Testis (tissue), 3 donors: Measurements from ENCODE around the gene NUP214. TPM values are rescaled to one million over a fixed set of nuclear protein-coding genes. Genes with fewer than 3 reads are reported as not detected.

Experiments used
- DNase-seq: peaks from one replicate; pipeline ENCODE4 v3.0.0-alpha.2; 2019
- H3K27ac ChIP-seq, 2 donors: fragments of 200-600 bp; sonication (generic); one replicate each; pipeline ENCODE4 v1.5.1; 2019
- H3K27me3 ChIP-seq: fragments of 200-600 bp; sonication (generic); one replicate; pipeline ENCODE4 v1.5.1; 2019
- H3K36me3 ChIP-seq: fragments of 200-600 bp; sonication (generic); one replicate; pipeline ENCODE4 v1.5.1; 2017; ENCODE audit warnings: low read depth; ENCODE audit errors: missing control alignments
- H3K4me1 ChIP-seq: fragments of 200-600 bp; sonication (generic); one replicate; pipeline ENCODE4 v1.5.1; 2019
- H3K4me3 ChIP-seq, 2 donors: fragments of 200-600 bp; sonication (generic); one replicate each; pipeline ENCODE4 v1.5.1; 2017 to 2019
- H3K9me3 ChIP-seq: fragments of 200-600 bp; sonication (generic); one replicate; pipeline ENCODE4 v1.5.1; 2017
- POLR2A ChIP-seq: fragments of 450-650 bp; IDR thresholded peaks from one replicate; pipeline ENCODE4 v1.6.1; 2017; ENCODE audit warnings: antibody characterized with exemption, mild to moderate bottlenecking, moderate library complexity
- WGBS, 2 donors: methylation state at CpG; one replicate each; pipeline ENCODE4 v1.1.5; 2018; 5-methylcytosine and 5-hydroxymethylcytosine counted together
- intact Hi-C: fragments of 100-400 bp; cut with DNase I; formaldehyde crosslinking; loops from one replicate; pipeline ENCODE4 v1.15.1; 2023; ENCODE audit warnings: low total_unique reads
- polyA plus RNA-seq: library from polyadenylated mRNA; stranded (reverse); fragments of 350-450 nt; fragmentation: Illumina TruSeq; extraction: RNeasy Lipid Tissue Mini Kit (QIAGEN cat#74804); gene quantifications from one replicate; pipeline ENCODE4 v1.2.3, GENCODE V29; 2014; ENCODE audit warnings: low read depth, low replicate concordance; ENCODE audit not compliant: insufficient read depth
- total RNA-seq, 2 donors: library from RNA; depleted of rRNA; stranded (reverse); fragments of >200 nt; gene quantifications; one replicate each; pipeline ENCODE4 v1.2.3, GENCODE V29; 2016
- TF ChIP-seq, protein P1 (sequence below), 3 experiments: fragments of 450-650 bp in 2 of 3; fragments of 200-600 bp in 1 of 3; sonication (generic) in 1 of 3; IDR thresholded peaks; one replicate each; pipeline ENCODE4 v1.5.1; 2016 to 2019; ENCODE audit warnings: antibody characterized with exemption in 3 of 3, mild to moderate bottlenecking in 2 of 3, moderate library complexity in 1 of 3

NUP214 gene
- total and polyA plus RNA-seq, 3 donors from 2014 or later, result 190 to 250 (median 237) TPM

DNA sequence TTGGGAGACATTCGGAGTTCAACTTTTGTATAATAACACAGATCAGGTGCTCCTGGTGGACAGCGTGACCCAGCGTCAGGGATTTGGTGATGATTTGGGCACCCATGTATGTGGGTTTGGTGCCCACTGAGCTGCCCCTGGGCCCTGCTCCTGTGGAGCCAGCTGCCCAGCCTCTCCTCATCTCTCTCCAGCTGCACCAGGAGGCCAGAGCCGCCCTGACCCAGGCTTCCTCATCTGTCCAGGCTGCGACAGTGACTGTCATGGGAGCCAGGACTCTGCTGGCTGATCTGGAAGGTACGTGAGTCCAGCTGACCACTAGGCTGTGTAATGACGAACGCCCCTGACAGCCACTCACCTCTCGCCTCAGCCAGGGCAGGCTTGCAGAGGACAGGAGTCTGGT, 43.5 kb upstream of the NUP214 start:
- WGBS, 2 donors, result 89 to 95% methylated on average over 6 to 9 of the region's 9 CpGs
- no peaks in the 10 kb centered on the region for H3K27me3 ChIP-seq
- no peaks in the 10 kb centered on the region for H3K4me1 ChIP-seq
- no peaks in the 10 kb centered on the region for H3K9me3 ChIP-seq
- H3K27ac ChIP-seq, result no peak overlapping the region
- no peak for TF ChIP-seq POLR2A
- TF ChIP-seq, protein P1, sequence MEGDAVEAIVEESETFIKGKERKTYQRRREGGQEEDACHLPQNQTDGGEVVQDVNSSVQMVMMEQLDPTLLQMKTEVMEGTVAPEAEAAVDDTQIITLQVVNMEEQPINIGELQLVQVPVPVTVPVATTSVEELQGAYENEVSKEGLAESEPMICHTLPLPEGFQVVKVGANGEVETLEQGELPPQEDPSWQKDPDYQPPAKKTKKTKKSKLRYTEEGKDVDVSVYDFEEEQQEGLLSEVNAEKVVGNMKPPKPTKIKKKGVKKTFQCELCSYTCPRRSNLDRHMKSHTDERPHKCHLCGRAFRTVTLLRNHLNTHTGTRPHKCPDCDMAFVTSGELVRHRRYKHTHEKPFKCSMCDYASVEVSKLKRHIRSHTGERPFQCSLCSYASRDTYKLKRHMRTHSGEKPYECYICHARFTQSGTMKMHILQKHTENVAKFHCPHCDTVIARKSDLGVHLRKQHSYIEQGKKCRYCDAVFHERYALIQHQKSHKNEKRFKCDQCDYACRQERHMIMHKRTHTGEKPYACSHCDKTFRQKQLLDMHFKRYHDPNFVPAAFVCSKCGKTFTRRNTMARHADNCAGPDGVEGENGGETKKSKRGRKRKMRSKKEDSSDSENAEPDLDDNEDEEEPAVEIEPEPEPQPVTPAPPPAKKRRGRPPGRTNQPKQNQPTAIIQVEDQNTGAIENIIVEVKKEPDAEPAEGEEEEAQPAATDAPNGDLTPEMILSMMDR (IDR thresholded peaks at IDR 0.05), result no peak
- intact Hi-C loops, result no loop called here
- DNase-seq, result no peak
- H3K36me3 ChIP-seq, result no peaks in the 10 kb centered on the region
- H3K4me3 ChIP-seq, result no peak overlapping the region

DNA sequence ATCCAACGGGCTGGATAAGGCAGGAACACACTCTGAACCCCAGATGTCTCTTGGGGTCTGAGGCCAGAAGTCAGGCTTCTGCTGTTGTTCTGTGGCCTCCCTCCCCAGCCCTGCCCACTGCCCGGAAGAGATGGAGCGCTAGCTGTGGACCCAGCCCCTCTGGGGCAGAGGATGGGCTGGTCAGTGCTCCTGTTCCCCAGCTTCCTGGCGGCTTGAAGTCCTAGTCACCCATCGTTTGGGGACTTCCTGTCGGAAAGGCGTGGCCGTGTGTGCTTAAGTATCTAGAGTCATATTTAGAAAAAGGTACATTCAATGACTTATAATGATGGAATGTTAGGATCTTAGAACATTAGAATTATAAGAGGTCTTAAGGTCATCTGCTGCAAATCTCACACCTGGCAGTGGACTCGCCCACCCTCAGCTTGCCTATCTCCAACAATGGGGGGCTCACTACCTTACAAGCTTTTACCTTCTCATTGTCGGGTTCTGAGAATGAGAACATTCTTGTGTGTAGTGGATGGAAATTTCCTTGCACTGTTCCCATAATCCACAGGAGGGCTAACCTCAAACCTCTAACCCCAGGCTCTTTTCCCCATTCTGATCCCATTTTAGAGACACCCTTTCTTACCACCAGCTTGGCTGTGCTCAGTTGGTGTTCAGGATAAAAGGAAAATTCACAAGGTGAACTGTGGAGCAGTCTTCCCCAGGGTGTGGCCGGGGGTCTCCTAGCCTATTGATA, 42.4 kb upstream of the NUP214 start:
- H3K27ac ChIP-seq, result no peak overlapping the region
- H3K27me3 ChIP-seq, result no peaks in the 10 kb centered on the region
- no peaks in the 10 kb centered on the region for H3K4me1 ChIP-seq
- H3K4me3 ChIP-seq, result no peak overlapping the region
- 73 to 92% methylated on average over 8 to 11 of the region's 11 CpGs for WGBS, 2 donors
- H3K9me3 ChIP-seq, result no peaks in the 10 kb centered on the region
- no peak for DNase-seq
- H3K36me3 ChIP-seq, result no peaks in the 10 kb centered on the region
- TF ChIP-seq POLR2A, result no peak
- TF ChIP-seq, protein P1 (IDR thresholded peaks at IDR 0.05), result no peak
- intact Hi-C loops, result no loop called here

DNA sequence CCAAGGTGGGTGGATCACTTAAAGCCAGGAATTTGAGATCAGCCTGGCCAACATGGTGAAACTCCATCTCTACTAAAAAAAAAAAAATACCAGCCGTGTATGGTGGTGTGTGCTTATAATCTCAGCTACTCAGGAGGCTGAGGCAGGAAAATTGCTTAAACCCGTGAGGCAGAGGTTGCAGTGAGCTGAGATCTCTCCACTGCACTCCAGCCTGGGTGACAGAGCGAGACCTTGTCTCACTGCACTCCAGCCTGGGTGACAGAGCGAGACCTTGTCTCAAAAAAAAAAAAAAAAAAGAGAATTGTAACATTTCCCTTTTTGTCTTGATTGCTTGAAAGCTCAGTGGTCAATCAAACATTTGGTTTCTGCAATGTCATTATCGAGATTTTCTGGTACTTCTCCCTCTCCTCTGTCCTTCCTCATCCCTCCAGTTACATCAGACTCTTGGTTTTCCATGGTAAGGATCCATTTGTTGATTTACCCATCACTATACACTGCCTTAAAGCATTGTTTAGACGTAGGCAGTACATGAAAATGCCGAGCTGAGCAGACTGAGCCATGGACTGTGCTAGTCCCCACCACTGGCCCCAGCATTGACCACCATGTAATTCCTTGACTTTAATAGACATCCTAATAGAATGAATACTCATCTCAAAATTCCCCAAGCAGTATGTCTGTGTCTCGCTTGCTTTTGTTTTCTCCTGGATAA, 40.6 kb upstream of the NUP214 start:
- TF ChIP-seq, protein P1 (IDR thresholded peaks at IDR 0.05), result no peak
- no peak for TF ChIP-seq POLR2A
- 80 to 82% methylated on average over 8 of the region's 8 CpGs for WGBS, 2 donors

DNA sequence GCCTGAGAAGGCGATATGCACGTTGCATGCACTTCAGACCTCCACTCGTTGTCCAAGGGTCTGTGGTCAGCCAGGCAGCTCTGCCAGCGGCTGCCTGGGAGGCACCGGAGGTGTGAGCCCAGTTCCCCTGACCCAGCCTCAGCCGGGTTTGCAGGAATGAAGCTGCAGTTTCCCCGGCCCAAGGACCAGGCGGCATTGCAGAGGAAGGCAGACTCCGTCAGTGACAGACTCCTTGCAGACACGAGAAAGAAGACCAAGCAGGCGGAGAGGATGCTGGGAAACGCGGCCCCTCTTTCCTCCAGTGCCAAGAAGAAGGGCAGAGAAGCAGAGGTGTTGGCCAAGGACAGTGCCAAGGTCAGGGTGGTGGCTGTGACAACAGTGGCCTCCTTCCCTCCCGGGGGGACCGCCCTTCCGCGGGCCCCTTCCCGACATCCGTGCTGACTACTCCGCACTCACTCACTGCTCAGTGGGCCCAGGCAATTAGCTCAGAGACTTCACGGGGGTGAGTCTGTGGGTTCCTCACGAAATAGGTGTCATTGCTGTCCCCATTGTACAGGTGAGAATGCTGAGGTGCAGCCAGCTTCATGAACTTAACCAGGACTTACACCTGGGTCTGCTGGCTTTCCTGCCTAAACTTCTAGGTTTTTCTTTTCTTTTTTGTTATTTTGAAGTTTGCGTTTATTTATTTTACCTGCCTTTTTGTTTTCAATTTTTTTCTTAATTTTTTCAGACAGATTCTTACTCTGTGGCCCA, 39.8 kb upstream of the NUP214 start:
- Histone ChIP-seq H3K27me3 (no peaks in the 10 kb centered on the region), H3K27ac (no peak overlapping the region), H3K4me3 (no peak overlapping the region), H3K36me3 (no peaks in the 10 kb centered on the region), H3K4me1 (no peaks in the 10 kb centered on the region), H3K9me3 (no peaks in the 10 kb centered on the region)
- DNase-seq, result no peak
- no peak for TF ChIP-seq POLR2A
- TF ChIP-seq, protein P1 (IDR thresholded peaks at IDR 0.05), result no peak
- WGBS, 2 donors, result 68 to 69% methylated on average over 18 to 23 of the region's 23 CpGs
- intact Hi-C loops, result no loop called here

More for the DNA sequence above, 40.6 kb upstream of the NUP214 start:
- DNase-seq, result no peak
- H3K9me3 ChIP-seq, result no peaks in the 10 kb centered on the region
- H3K4me1 ChIP-seq, result no peaks in the 10 kb centered on the region
- H3K27me3 ChIP-seq, result no peaks in the 10 kb centered on the region
- no peak overlapping the region for H3K4me3 ChIP-seq
- H3K27ac ChIP-seq, result no peak overlapping the region
- H3K36me3 ChIP-seq, result no peaks in the 10 kb centered on the region
- intact Hi-C loops, result no loop called here
